Stimulated activated CD8-positive, alpha-beta memory T cell treated with anti-CD3 and anti-CD28 coated beads, Interleukin-12 subunit alpha, Interleukin-12 subunit beta, amount 100 ng/mL, for 24 hours (primary cell): Measurements from ENCODE around the gene GLT6D1.

Experiments
- DNase-seq: peaks from one replicate; pipeline ENCODE4 v3.0.0-alpha.2; 2020; ENCODE audit errors: extremely low read depth

GLT6D1 gene

DNA sequence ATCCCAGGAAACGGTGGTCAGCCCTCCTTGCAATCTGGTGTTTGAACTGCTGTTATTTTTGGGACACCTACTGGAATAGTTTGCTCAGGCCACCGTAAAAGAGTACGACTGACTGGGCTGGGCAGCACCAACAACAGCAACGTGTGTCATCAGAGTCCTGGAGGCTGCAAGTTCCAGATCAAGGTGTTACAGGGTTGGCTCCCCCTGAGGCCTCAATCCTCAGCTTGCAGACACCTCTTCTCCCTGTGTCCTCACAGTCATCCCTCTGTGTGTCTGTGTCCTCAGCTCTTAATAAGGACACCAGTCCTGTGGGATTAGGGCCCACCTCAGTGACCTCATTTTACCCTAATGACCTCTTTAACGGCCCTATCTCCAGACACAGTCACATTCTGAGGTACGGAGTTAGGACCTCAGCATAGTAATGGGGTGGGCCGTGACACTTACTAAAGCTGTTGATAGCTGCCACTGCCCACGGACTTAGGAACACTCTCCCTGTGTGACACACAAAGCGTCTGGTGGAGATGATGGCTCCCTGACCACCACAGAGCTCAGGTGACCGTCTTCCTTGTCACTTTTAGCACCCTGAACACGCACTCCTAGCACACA, 16.8 kb downstream of the GLT6D1 start:
- no peak for DNase-seq

DNA sequence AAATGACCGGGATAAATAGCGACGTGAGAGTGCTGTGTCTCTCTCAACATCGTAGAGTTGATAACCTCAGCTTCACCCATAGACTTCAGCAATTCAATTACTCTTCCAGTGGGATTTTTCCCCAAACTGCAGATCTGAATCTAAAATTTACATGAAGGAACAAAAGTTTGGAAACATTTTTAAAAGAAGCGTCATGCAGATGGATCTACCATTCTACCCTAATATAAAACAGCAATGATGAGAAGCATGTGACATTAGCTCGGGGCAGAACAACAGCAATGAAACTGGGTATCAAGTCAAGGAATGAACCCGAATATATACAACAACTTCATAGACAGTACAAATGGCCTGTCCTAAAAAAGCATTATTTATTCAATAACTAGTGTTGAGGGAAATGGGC, 18.8 kb downstream of the GLT6D1 start:
- no peak for DNase-seq

DNA sequence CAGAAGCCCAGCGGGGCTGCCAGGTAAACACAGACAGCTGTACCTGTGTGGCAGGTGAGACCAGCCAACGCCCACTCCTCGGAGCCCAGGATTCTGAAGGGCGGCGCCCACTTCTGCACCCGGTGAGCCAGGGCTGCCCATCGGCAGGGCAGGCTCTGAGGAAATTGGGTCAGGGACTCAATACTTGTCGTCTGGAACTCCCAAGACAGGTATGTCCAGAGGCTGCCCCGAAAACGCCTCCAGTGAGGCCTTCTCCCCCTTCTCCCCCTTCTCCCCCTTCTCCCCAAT, 19.8 kb downstream of the GLT6D1 start:
- DNase-seq = no peak

DNA sequence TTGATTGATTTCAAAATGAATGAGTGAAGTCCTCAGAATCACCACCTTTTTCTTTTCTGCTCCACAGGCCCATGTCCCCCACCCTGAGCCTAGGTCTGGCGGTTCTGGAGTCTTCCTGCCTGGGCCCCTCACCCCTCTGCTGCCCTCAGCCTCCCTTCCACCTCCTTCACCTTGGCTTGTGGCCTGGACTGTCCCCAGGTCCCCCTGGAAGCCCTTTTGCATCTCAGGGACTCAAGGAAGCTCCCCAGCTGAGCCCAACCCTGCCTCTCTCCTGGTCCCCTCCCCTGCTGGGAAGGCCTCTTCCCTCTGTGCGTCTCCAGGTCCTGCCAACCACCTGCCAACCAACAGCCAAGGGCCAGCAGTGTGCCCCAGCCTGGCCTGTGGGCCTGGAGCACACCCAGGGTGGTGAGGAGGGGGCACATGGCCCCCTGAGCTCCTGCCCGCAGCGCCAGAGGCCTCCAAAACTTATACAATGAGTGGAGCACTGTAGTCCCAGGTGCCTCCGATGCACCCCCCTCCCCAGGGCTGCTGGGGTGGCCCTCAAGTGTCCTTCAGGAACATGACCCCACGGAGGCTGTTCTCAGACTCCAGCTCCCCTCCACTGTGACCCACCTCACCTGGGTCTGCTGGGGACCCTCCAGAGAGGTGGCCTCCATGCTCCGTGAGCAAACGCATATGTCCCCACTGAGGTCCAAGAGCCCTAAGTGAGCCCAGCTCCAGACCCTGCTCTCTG, 20.3 kb downstream of the GLT6D1 start:
- DNase-seq = no peak

DNA sequence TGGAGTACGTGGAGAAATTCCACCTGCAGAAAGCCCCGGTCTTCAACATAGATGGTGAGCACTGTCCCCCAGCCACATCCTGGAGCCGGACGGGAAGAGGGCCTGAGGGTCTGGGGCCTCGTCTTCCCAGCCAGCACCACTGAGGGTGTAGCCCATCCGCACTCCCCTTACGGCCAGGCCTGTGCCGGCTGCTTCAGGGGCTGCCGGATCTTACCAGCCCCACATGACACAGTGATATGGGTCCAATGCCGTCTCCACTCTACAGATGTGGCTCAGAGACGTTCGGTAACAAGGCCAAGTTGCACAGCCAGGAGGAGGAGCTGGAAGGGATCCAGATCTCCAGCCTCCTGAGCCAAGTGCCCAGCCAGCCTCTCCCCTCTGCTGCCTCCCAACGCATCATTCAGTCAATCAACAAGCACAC, 21.3 kb downstream of the GLT6D1 start:
- no peak for DNase-seq

DNA sequence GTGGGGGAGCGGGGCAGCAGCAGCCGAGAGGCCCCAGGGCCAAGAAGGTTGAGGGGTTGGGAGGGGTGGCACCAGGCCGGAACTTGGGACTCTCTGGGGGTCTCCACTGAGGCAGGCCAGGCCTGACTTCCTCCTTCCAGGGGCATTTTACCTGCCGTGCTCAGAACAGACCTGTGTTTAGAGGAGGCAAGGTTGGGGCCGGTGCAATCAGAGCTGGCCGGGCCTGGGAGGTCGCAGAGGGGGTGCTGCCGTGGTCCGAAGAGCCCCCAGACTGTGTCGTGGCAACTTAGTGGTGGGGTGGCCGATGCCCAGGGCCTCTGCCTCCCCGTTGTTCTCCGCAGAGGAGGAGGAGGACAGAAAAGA, 21.8 kb downstream of the GLT6D1 start:
- DNase-seq = no peak

DNA sequence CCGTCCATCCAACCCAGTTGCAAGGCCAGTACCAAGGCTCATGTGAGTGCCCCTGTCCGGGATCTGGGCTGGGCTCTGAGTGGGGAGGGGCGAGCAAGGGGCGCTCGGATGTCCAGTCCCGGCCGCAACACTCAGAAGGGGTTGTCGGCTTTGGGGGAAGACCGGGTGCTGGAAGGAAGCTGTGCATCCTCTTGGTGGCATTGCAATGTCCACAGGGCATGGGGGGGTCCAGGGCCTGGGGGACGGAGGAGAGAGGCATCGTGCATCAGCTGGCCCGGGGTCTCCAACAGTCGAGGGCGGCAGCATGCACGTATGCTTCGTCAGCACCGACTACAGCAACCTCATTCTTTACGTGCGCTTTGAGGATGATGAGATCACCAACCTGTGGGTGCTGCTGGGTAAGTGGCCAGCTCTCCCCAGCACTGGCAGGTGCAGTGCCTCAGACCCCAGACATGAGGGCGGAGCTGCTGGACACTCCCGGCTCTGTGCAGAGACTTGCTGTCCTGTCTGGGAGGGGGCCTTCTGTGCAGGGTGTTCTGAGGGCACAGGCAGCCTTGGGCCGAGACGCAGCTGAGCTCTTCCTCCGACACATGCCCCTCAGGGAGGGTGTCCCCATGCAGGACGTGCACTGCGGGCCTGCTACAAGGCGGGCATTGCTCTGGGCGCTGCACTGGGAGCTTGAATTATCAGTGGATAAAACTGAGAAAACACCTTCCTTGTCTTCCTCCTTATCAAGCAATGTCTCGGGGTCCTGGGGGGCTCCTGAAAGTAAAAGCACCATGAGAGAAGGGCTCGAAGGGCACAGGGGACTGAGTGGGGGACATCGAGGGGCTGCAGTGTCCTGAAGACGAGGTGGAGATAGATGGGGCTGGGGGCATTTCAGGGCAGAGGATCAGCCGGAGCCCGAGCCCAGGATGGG, 22.5 kb downstream of the GLT6D1 start:
- DNase-seq = no peak

DNA sequence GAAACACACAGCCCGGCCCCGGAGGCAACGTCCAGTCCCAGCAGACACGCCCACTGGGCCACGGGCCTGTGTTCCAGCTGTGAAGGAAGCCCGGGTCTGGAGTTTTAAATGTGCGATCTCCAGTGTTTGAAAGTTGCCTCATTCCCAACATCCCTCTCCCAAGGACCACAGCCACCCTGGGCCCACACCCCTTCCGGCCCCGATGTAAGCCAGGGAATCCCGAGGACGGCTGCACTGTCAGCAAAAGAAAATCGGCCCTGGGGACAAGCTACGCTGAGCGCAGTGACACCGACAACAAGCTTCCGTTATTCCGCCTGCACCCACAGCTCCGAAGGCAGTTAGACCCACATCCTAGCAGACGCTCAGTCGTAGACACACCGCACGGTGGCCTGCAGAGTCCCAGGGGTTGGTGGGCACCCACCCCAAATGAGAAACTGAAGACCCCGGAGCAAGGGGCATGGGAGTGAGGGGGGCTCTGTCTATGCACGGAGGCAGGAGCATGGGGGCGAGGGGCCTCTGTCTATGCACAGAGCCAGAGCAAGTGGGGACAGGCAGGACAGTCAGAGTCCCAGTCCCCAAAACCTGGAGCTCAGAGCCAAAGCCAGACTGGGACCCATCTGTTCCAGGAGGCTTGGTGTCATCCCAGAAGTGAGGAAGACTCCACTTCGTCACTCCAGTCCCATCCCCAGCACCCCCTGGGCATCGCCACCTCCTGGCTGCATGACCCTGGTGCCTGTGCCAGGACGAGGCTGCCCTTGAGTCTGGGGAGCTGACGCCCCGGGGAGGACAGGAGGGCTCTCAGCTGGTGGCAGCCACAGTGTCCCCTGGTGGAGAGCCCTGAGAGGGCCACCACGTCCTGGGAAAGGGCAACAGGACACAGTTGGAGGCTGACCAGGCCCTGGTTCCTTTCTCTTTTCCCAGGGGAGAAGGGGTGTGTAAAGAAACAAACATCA, 23.4 kb downstream of the GLT6D1 start:
- no peak for DNase-seq

DNA sequence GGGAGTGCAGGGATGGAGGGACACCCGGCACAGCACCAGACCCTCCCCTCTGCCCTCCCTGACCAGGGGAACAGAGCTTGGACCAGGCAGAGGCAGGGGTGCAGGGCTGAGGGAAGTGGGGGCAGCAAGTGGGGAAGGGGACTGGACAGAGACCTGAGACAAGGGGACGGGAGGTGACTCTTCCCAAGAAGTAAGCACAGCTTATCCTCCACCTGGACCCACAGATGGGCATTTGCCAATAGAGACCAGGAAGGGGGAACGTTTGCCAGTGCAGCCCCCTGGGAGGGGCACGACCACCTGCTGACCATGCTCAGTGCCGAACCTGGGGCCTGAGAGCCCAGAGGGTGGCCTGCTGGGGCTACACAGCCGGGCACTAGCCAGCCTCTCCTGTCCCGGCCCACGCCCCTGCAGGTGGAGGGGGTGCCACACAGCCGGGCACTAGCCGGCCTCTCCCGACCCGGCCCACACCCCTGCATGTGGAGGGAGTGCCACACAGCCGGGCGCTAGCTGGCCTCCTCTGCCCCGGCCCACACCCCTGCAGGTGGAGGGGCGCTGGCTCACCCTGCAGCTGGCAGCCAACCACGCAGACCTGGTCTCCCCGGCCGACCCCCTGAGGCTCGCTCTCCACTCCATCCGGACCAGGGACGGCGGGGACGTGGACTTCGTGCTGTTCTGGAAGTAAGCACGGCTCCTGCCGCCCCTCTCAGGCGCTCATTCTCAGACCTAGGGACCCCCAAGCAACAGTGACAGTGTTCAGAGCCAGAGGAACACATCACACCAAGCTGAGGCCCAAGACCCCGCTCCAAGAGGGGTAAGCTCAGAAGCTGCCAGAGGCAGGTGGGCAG, 24.3 kb downstream of the GLT6D1 start:
- no peak for DNase-seq

DNA sequence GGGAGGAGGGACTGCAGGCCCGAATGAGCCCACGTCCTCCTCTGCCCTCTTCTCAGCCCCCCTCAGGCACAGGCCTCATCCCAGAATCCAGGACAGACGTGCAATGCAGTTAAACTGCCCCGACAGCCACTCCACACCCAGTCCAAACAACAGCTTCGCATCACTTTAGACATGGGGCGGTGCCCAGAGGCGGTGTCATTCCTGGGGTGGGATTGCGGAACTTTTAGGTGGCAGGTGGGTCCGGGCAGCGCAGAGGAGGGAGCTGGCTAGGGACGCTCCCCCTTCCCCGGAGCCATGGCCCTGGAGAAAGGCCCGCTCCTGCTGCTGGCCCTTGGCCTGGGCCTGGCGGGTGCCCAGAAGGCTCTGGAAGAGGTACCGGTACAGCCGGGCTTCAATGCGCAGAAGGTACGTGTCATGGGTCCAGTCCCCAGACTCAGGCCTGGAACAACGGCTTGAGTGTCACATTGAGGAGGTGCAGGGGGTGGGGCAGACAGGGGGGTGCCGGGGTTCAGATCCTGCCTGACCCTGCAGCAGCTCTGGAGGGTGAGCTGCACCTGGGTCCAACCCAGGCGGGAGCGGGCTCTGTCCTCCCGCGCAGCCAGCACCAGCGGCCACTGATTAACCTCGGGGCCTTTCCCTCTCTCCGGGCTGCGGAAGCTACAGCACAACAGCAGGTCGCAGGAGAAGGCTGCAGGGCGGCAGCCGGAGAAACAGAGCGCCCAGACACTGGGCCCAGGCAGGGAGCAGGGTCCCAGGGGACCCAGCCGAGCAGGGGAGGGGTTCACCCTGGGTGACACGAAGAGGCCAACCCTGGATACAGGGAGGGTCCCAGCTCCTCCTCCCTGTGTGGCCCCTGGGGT, 25.2 kb downstream of the GLT6D1 start:
- no peak for DNase-seq

DNA sequence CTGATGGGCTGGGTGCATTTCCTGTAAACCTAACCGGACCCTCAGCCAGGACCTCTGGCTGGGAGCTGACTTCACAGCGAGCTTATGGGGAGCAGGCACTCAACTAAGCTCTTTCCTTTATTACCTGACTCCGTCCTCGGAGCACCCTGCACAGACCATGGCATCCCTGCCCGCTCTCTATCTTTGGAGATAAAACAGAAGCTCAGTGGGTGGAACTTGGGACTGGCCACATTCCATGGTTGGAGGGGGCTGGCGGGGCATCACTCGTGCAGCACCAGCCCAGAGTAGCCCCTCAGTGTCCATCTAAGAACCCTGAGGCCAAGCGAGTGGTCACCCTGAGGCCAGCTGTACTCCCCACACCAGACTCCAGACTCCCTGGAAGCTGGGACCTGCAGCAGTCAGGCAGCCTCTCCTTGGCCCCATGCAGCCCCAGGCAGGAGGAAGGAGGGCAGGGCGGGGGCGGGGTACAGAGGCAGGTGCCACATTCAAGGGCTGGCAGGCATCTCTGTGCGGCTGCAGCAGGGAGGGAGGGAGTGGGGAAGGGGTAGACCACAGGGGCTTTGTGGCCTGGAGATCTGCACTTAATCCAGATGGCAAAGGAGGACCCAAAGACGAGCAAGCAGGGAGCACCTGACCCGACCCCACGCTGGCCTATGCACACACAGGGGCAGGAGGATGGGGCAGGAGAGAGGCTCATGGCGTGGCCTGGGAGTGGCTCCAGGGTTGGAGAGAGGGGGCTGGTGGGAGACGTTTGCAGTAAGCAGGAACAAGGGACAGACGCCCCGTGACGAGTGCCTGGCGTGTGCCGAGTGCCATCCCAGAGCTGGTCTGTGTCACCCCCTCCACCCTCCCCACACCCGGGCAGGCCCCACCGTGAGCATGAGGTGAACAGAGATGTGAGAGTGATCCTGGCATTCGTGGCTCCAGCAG, 26.1 kb downstream of the GLT6D1 start:
- no peak for DNase-seq

DNA sequence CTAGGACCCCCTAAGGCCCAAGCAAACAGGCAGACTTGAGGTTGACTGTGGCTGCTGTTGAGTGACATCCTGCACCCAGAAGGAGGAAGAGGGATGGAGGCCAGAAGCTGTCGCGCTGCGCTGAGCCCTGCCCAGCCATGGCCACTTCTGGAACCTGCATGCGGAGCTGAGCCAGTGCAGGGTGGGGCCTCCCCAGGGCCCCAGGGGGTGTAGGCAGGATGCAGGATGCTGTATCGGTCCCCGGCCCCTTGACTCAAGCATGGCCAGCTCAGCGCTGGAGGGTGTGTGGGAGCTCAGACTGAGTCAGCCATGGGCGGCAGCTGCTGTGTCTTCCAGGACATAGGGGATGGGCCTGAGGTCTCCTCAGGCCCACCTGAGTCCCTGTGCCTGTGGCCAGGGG, 26.9 kb downstream of the GLT6D1 start:
- no peak for DNase-seq

DNA sequence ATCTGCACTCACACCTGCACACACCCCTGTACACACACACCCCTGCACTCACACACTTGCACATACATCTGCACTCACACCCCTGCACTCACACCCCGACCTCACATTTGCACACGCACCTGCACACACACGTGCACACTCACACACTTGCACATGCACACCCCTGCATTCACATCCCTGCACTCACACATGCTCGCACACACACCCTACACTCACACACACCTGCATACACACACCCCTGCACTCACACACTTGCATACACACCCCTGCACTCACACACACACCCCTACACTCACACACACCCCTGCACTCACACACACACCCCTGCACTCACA, 27.5 kb downstream of the GLT6D1 start:
- no peak for DNase-seq

DNA sequence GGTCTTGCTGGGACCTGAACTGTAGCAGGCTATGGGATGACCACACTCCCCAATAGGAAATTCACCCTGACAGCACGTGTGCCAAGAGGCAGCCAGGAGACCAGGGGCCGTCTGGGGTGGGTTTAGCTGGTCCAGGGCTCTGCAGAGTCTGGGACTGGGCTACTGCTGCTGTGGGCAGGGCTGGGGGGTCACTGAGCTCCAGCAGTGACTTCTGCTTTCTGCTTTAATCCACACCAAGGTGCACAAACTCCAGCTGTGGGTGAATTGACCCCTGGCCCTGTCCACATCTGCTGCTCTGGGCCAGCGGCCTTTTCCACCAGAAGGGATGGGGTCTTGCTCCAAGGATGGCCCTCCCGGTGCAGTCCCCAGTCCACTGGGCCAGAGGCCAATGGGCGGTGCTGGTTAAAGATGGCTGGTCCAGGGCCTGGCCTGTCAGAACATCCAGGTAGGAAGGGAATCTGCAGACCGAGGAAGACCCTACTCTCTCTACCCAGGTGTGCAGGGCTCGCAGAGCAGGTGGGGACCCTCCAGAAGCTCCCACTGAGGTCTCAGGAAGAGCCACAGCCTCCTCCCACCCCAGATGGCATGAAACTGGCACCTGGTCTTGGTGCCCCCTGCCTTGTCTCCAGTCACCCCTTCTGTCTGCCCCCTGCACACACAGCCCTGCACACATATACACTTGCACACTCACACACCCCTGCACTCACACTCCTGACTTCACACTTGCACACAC, 28.0 kb downstream of the GLT6D1 start:
- DNase-seq = no peak

DNA sequence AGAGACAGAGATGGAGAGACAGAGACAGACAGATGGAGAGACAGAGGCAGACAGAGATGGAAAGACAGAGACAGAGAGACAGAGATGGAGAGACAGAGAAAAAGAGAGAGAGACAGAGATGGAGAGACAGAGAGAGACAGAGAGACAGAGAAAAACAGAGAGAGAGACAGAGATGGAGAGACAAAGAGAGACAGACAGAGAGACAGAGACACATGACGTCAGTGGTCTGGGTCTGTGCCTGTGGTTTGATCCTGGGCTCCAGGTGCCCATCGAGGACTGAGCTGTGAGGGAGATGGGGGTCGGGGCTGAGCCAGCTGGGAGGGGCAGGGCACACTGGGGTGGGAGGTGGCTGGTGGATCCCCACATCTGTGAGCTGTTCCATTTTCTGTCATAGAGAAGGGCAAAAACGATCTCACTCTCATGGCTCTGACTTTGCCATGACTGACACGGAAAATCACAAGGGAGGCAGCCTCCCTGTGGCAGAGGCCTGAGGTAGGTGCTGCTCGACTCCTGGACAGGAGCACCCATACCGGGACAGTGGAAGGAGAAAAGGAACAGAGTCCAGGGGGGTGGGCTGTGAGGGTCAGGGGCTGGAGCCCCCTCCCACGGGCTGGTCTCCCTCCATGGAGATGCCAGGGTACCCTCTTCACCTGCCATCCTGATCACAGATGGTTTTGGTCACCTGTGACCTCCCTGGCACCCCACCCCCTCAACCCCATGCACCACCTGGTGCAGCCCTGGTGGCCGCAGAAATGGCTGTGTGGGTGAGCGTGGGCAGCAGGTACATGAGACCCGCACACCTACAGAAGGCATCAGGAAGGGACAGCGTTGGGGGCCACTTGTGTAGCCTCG, 28.8 kb downstream of the GLT6D1 start:
- DNase-seq = no peak

DNA sequence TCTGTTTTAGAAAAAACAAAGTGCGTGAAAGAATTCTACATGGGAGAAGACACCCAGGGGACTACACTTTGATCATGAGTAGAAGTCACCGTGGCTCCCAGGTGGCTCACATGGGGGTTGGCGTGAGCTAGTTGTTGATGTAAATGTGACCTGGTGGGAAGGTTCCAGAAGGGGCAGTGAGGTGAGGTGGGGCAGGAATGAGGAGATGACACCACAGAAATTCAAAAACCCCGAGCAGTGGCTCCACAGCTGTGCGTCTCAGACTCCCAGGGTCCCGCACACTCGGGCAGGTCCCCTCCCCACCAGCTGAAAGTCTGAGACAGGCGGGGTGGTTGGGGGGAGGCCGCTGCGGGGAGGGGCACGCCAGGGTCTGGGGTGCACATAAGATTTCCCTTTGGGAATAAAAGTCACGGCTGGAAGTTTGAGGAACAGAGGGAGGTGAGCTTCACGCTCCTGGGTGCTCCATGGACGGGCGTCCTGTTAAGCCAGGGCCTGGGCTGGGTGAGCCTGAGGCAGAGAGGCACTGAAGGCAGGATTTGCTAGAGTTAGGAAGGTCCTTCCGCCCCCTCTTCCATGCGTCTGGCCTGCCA, 29.9 kb downstream of the GLT6D1 start:
- no peak for DNase-seq

DNA sequence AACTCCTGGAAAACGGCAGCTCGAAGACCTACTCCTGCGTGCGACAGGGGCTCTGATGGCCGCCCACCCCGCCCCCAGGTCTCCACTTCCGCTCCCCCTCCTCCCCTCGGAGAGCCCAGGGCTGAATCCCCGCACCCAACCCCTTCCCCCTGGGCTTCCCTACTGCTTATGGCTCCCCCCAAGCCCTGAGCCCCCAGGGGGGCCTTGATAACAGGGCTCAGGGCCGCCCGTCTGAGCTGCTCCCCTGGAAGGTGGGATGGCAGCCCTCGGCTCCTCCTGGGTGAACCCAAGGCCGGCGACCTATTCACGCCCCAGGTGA, 30.4 kb downstream of the GLT6D1 start:
- no peak for DNase-seq
